ENCODE results near the gene CEL. TPM values are rescaled to one million over a fixed set of nuclear protein-coding genes. Genes with fewer than 3 reads are reported as not detected.
"Not testable (repeated sequence)": the region's sequence is repeated elsewhere in the genome, so short reads cannot be mapped to it uniquely, and the experiment has no call there.

The CEL gene
- total RNA-seq, 1 experiment from 2014 or later = 0.12 TPM

- DNase-seq (ENCODE audit: low read depth) = not testable (repeated sequence)
Observed at GRCh38 chr9:133083688-133084087, 21.9 kb downstream of the CEL start.

GRCh38 chr9:133086212-133086860 lies 24.6 kb downstream of the CEL start:
- DNase-seq (ENCODE audit: low read depth) = not testable (repeated sequence)

GRCh38 chr9:133086894-133087293 lies 25.1 kb downstream of the CEL start:
- no peak for DNase-seq (ENCODE audit: low read depth)

GRCh38 chr9:133087429-133088145 lies 25.8 kb downstream of the CEL start:
- no peak for DNase-seq (ENCODE audit: low read depth)

GRCh38 chr9:133088146-133088750 lies 26.5 kb downstream of the CEL start:
- no peak for DNase-seq (ENCODE audit: low read depth)

GRCh38 chr9:133088756-133089155 lies 27.0 kb downstream of the CEL start:
- no peak for DNase-seq (ENCODE audit: low read depth)

- DNase-seq (ENCODE audit: low read depth) = no peak
Observed at GRCh38 chr9:133089271-133089671, 27.5 kb downstream of the CEL start.

GRCh38 chr9:133090187-133090586 lies 28.4 kb downstream of the CEL start:
- DNase-seq (ENCODE audit: low read depth) = no peak

- DNase-seq (ENCODE audit: low read depth) = no peak
Observed at GRCh38 chr9:133090752-133091385, 29.1 kb downstream of the CEL start.

- DNase-seq (ENCODE audit: low read depth) = not testable (repeated sequence)
Observed at GRCh38 chr9:133094351-133094750, 32.6 kb downstream of the CEL start.

GRCh38 chr9:133094842-133095393 lies 33.1 kb downstream of the CEL start:
- DNase-seq (ENCODE audit: low read depth) = no peak

- DNase-seq (ENCODE audit: low read depth) = no peak
Observed at GRCh38 chr9:133098104-133098754, 36.4 kb downstream of the CEL start.

- no peak for DNase-seq (ENCODE audit: low read depth)
Observed at GRCh38 chr9:133098871-133099270, 37.1 kb downstream of the CEL start.

GRCh38 chr9:133099726-133100505 lies 38.1 kb downstream of the CEL start:
- DNase-seq (ENCODE audit: low read depth) = no peak

- no peak for DNase-seq (ENCODE audit: low read depth)
Observed at GRCh38 chr9:133100506-133101355, 39.0 kb downstream of the CEL start.

- DNase-seq (ENCODE audit: low read depth) = no peak
Observed at GRCh38 chr9:133101356-133102189, 39.8 kb downstream of the CEL start.

- no peak for DNase-seq (ENCODE audit: low read depth)
Observed at GRCh38 chr9:133102190-133103021, 40.6 kb downstream of the CEL start.

Measured in RPMI7951 (cell line).